ENCODE results near the gene TMEM52. TPM values are rescaled to one million over a fixed set of nuclear protein-coding genes. Genes with fewer than 3 reads are reported as not detected.

Gene TMEM52
- total and polyA plus RNA-seq, 9 of the 15 experiments (the other 6 are each of a cell fraction or from before 2014, with no cell fraction given), result 0.37 to 22.5 (median 6.8) TPM

- CTCF ChIA-PET (ENCODE audit: low intra/inter-chr PET ratio), result no interaction called here
- POLR2A ChIA-PET, result interaction anchor here (0.9 to 1.4 kb wide), 2 partner anchors 36 to 125 kb away, joined by 3 read pairs; no protein-coding TSS in a partner anchor
- no TSS peak for BruUV-seq (replicated peaks)
- 3% methylated on average over 10 of the region's 10 CpGs for WGBS (ENCODE audit: insufficient coverage, low coverage, missing lambda C conversion rate)
- peaks cover 0 to 27% of the 10 kb centered on the region in 2 experiments; a peak in 3 of 5 replicates for H3K4me1 ChIP-seq (replicated peaks in 1 of 2; ENCODE audit: control insufficient read depth in 2 of 2, insufficient read depth in 2 of 2, low read length in 2 of 2)
- H3K9me3 ChIP-seq (replicated peaks; ENCODE audit: control insufficient read depth, insufficient read depth, low read depth, low read length), result no peaks in the 10 kb centered on the region
- H3K9ac ChIP-seq (ENCODE audit: insufficient read depth in 1 of 2, low read depth in 2 of 2, low read length in 2 of 2), result no peak overlapping the region
- no peaks in the 10 kb centered on the region for H3K79me2 ChIP-seq (ENCODE audit: control insufficient read depth, insufficient read depth, low read length)
- H3K4me3 ChIP-seq, result no peak overlapping the region
- H3K36me3 ChIP-seq (ENCODE audit: control insufficient read depth, insufficient read depth, low read length), result no peaks in the 10 kb centered on the region
- H2AFZ ChIP-seq (ENCODE audit: low read depth, low read length), result no peak overlapping the region
- peaks cover 8% of the 10 kb centered on the region for H4K20me1 ChIP-seq (replicated peaks; ENCODE audit: control insufficient read depth, insufficient read depth, low read length)
- H3K27ac ChIP-seq (ENCODE audit: extremely low read depth, low read depth, low read length), result no peak overlapping the region
- peaks cover 47 to 74% of the 10 kb centered on the region in 2 experiments for H3K27me3 ChIP-seq (ENCODE audit: control insufficient read depth in 2 of 2, insufficient read depth in 2 of 2, low read length in 2 of 2)
- H3K4me2 ChIP-seq (ENCODE audit: insufficient read depth, low read length), result no peak overlapping the region
- TF ChIP-seq CBFA2T2 (conservative IDR thresholded peaks at IDR 0.05) (no peak), SRF (CRISPR knock-in tag; IDR thresholded peaks at IDR 0.05) (no peak), ZNF75A (CRISPR knock-in tag; IDR thresholded peaks at IDR 0.05) (no peak), DIDO1 (tag; IDR thresholded peaks at IDR 0.05; ENCODE audit: low read depth) (no peak), KLF1 (tag; IDR thresholded peaks at IDR 0.05) (no peak), ETV5 (CRISPR knock-in tag; IDR thresholded peaks at IDR 0.05; ENCODE audit: low read depth) (no peak), SIX5 (IDR thresholded peaks at IDR 0.05; ENCODE audit: borderline replicate concordance in 1 of 2, insufficient read depth in 1 of 2, low read depth in 1 of 2, low read length in 2 of 2) (no peak), DMBX1 (CRISPR knock-in tag; IDR thresholded peaks at IDR 0.05; ENCODE audit: borderline replicate concordance) (no peak), IRF2 (CRISPR knock-in tag; IDR thresholded peaks at IDR 0.05) (no peak), OTX1 (CRISPR knock-in tag; IDR thresholded peaks at IDR 0.05) (no peak), CREBBP (IDR thresholded peaks at IDR 0.05; ENCODE audit: low read depth, low read length) (no peak), NFATC3 (IDR thresholded peaks at IDR 0.05) (no peak), ZNF140 (CRISPR knock-in tag; IDR thresholded peaks at IDR 0.05) (no peak), PHB2 (IDR thresholded peaks at IDR 0.05; ENCODE audit: low read depth) (no peak)
- TF ChIP-seq, protein P1, sequence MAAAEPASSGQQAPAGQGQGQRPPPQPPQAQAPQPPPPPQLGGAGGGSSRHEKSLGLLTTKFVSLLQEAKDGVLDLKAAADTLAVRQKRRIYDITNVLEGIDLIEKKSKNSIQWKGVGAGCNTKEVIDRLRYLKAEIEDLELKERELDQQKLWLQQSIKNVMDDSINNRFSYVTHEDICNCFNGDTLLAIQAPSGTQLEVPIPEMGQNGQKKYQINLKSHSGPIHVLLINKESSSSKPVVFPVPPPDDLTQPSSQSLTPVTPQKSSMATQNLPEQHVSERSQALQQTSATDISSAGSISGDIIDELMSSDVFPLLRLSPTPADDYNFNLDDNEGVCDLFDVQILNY (CRISPR knock-in tag; IDR thresholded peaks at IDR 0.05), result no peak
- TF ChIP-seq, protein P2, sequence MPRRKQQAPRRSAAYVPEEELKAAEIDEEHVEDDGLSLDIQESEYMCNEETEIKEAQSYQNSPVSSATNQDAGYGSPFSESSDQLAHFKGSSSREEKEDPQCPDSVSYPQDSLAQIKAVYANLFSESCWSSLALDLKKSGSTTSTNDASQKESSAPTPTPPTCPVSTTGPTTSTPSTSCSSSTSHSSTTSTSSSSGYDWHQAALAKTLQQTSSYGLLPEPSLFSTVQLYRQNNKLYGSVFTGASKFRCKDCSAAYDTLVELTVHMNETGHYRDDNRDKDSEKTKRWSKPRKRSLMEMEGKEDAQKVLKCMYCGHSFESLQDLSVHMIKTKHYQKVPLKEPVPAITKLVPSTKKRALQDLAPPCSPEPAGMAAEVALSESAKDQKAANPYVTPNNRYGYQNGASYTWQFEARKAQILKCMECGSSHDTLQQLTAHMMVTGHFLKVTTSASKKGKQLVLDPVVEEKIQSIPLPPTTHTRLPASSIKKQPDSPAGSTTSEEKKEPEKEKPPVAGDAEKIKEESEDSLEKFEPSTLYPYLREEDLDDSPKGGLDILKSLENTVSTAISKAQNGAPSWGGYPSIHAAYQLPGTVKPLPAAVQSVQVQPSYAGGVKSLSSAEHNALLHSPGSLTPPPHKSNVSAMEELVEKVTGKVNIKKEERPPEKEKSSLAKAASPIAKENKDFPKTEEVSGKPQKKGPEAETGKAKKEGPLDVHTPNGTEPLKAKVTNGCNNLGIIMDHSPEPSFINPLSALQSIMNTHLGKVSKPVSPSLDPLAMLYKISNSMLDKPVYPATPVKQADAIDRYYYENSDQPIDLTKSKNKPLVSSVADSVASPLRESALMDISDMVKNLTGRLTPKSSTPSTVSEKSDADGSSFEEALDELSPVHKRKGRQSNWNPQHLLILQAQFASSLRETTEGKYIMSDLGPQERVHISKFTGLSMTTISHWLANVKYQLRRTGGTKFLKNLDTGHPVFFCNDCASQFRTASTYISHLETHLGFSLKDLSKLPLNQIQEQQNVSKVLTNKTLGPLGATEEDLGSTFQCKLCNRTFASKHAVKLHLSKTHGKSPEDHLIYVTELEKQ (CRISPR knock-in tag; IDR thresholded peaks at IDR 0.05), result no peak
- intact Hi-C loops (cut with micrococcal nuclease), result no loop called here
- no peak for DNase-seq (ENCODE audit: extremely low read depth in 1 of 4, low spot score in 3 of 4)
- ATAC-seq, result no peak
- no peak for FAIRE-seq
- in situ Hi-C loops (cut with MboI), result no loop called here
- H3K9me1 ChIP-seq (ENCODE audit: control insufficient read depth, insufficient read depth, low read length), result no peaks in the 10 kb centered on the region
Measured at GRCh38 chr1:1965546-1965945, 46.5 kb upstream of the TMEM52 start.

All from K562 (cell line).